HepG2 (cell line): ENCODE results near the gene BICDL2. TPM values are rescaled to one million over a fixed set of nuclear protein-coding genes. Genes with fewer than 3 reads are reported as not detected.

Experiments used
- EEA1 ChIP-seq: sonication (generic); formaldehyde crosslinking; IDR thresholded peaks from 2 replicates; pipeline ENCODE4 v1.5.1; 2020; ENCODE audit warnings: mild to moderate bottlenecking, missing genetic modification reagents, borderline replicate concordance
- FLYWCH1 ChIP-seq: sonication (generic); formaldehyde crosslinking; IDR thresholded peaks from 2 replicates; pipeline ENCODE4 v1.8.1; 2023; ENCODE audit warnings: mild to moderate bottlenecking, missing genetic modification reagents
- FOXM1 ChIP-seq: sonication (generic); formaldehyde crosslinking; IDR thresholded peaks from 2 replicates; pipeline ENCODE4 v1.5.0; 2020; ENCODE audit warnings: missing genetic modification reagents
- ISX ChIP-seq: sonication (generic); formaldehyde crosslinking; conservative IDR thresholded peaks from 2 replicates; pipeline ENCODE4 v1.5.0; 2020; ENCODE audit warnings: missing genetic modification reagents
- JUNB ChIP-seq: sonication (generic); formaldehyde crosslinking; IDR thresholded peaks from 2 replicates; pipeline ENCODE4 v1.8.0; 2022; ENCODE audit warnings: missing genetic modification reagents, mild to moderate bottlenecking, borderline replicate concordance
- MAF1 ChIP-seq: sonication (generic); formaldehyde crosslinking; IDR thresholded peaks from 2 replicates; pipeline ENCODE4 v1.5.0; 2020; ENCODE audit warnings: missing genetic modification reagents, borderline replicate concordance
- NFE2L1 ChIP-seq: sonication (generic); formaldehyde crosslinking; IDR thresholded peaks from 2 replicates; pipeline ENCODE4 v1.4.0; 2020; ENCODE audit warnings: missing genetic modification reagents, mild to moderate bottlenecking, borderline replicate concordance
- RBAK ChIP-seq: sonication (generic); formaldehyde crosslinking; IDR thresholded peaks from 2 replicates; pipeline ENCODE4 v1.5.1; 2020; ENCODE audit warnings: mild to moderate bottlenecking, missing genetic modification reagents
- SCMH1 ChIP-seq: sonication (generic); formaldehyde crosslinking; IDR thresholded peaks from 2 replicates; pipeline ENCODE4 v1.9.0; 2021; ENCODE audit warnings: missing genetic modification reagents, mild to moderate bottlenecking, borderline replicate concordance
- SPEN ChIP-seq: sonication (generic); formaldehyde crosslinking; IDR thresholded peaks from 2 replicates; pipeline ENCODE4 v1.5.1; 2020; ENCODE audit warnings: low read depth, mild to moderate bottlenecking, missing genetic modification reagents
- TOE1 ChIP-seq: sonication (generic); formaldehyde crosslinking; IDR thresholded peaks from 2 replicates; pipeline ENCODE4 v1.4.0; 2020; ENCODE audit warnings: mild to moderate bottlenecking, missing genetic modification reagents
- TSC22D2 ChIP-seq: sonication (generic); formaldehyde crosslinking; IDR thresholded peaks from 2 replicates; pipeline ENCODE4 v1.5.1; 2020; ENCODE audit warnings: missing genetic modification reagents, mild to moderate bottlenecking, borderline replicate concordance
- XBP1 ChIP-seq: sonication (generic); formaldehyde crosslinking; IDR thresholded peaks from 2 replicates; pipeline ENCODE4 v1.5.0; 2020; ENCODE audit warnings: missing genetic modification reagents
- ZNF136 ChIP-seq: sonication (generic); formaldehyde crosslinking; IDR thresholded peaks from 2 replicates; pipeline ENCODE4 v1.8.1; 2022; ENCODE audit warnings: low read depth, mild to moderate bottlenecking, moderate library complexity, missing genetic modification reagents
- ZNF335 ChIP-seq: sonication (generic); formaldehyde crosslinking; IDR thresholded peaks from 2 replicates; pipeline ENCODE4 v1.4.0; 2020; ENCODE audit warnings: missing genetic modification reagents
- ZNF569 ChIP-seq: sonication (generic); formaldehyde crosslinking; IDR thresholded peaks from 2 replicates; pipeline ENCODE4 v1.5.0; 2020; ENCODE audit warnings: mild to moderate bottlenecking, missing genetic modification reagents, moderate library complexity, borderline replicate concordance
- ZNF572 ChIP-seq: sonication (generic); formaldehyde crosslinking; IDR thresholded peaks from 2 replicates; pipeline ENCODE4 v1.5.1; 2020; ENCODE audit warnings: mild to moderate bottlenecking, missing genetic modification reagents
- ZNF790 ChIP-seq: sonication (generic); formaldehyde crosslinking; IDR thresholded peaks from 2 replicates; pipeline ENCODE4 v1.8.0; 2022; ENCODE audit warnings: missing genetic modification reagents, mild to moderate bottlenecking, borderline replicate concordance
- polyA plus RNA-seq, 8 experiments: library from polyadenylated mRNA; depleted of rRNA in 3 of 8; stranded (reverse) in 7 of 8; unstranded in 1 of 8; fragments of >200 nt; fragmentation: Illumina TruSeq in 4 of 8; extraction: Trizol in 4 of 8; gene quantifications; 2 replicates each; pipeline versions ENCODE4 v1.2.1 to v1.2.3, GENCODE V29; 2011 to 2016; ENCODE audit warnings: low read depth in 4 of 8, missing spikeins in 1 of 8, mixed read lengths in 1 of 8; ENCODE audit not compliant: insufficient read depth in 1 of 8
- total RNA-seq, 5 experiments: library from RNA; depleted of rRNA; stranded (reverse); fragments of >200 nt; fragmentation: Illumina TruSeq; extraction: Trizol; gene quantifications; 2 replicates each; pipeline ENCODE4 v1.2.3, GENCODE V29; 2016; ENCODE audit warnings: low read depth in 1 of 5
- TF ChIP-seq, protein P1 (sequence below): sonication (generic); formaldehyde crosslinking; IDR thresholded peaks from 2 replicates; pipeline ENCODE4 v1.9.0; 2021; ENCODE audit warnings: missing genetic modification reagents, borderline replicate concordance
- TF ChIP-seq, protein P2 (sequence below): sonication (generic); formaldehyde crosslinking; IDR thresholded peaks from 2 replicates; pipeline ENCODE4 v1.4.0; 2020; ENCODE audit warnings: mild to moderate bottlenecking, low read depth, missing genetic modification reagents
- TF ChIP-seq, protein P3 (sequence below): sonication (generic); formaldehyde crosslinking; conservative IDR thresholded peaks from 2 replicates; pipeline ENCODE4 v1.4.0; 2020; ENCODE audit warnings: missing genetic modification reagents
- TF ChIP-seq, protein P4 (sequence below): sonication (generic); formaldehyde crosslinking; IDR thresholded peaks from 2 replicates; pipeline ENCODE4 v1.5.0; 2020; ENCODE audit warnings: missing genetic modification reagents

The BICDL2 gene
- total and polyA plus RNA-seq, 2 of the 13 experiments (the other 11 are each of a cell fraction or from before 2014, with no cell fraction given), result 0.12 TPM; not detected in 1

DNA sequence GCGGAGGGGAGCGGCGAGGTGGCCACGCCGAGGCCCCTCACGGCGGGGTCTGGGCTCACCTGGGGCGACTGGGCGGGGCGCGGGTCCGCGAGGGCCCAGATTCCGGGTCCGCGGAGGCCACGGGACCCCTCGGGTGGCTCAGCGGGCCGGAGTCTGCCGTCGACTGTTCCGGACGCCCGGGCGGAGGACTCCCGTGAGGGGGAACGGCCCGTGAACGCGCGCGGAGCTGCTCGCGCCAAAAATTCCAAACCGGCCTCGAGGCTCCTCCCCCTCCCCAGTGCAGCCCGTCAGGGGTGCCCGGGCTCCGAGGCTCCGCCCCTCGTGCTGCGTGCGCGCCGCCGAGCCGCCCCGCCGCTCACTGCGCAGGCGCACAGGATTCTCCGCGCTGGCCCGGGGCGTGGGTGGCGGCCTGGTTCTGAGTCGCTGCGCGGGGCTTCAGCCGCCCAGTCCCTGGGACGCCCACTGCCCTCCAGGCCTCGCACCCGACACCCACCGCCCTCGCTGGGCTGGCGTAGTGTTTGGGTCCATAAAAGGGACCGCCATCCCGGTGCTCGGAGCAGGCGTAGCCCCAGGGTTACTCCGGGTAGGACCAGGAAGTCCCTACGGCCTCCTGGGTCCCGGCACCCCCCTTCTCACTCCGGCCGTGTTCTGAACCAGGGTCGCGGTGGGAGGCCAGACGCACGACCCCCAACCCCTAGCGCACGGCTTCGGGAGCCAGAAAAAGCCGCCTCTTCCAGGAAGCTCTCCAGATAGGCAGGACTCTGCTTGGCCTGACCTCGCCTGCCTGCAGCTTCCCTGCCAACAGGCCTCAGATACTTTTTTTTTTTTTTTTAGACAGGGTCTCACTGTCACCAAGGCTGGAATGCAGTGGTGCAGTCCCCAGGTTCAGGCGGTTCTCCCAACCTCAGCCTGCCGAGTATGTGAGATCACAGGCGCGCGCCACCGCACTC, 56.2 kb downstream of the BICDL2 start, which contains the start of gene PKMYT1 (continued):
- TF ChIP-seq, protein P1, sequence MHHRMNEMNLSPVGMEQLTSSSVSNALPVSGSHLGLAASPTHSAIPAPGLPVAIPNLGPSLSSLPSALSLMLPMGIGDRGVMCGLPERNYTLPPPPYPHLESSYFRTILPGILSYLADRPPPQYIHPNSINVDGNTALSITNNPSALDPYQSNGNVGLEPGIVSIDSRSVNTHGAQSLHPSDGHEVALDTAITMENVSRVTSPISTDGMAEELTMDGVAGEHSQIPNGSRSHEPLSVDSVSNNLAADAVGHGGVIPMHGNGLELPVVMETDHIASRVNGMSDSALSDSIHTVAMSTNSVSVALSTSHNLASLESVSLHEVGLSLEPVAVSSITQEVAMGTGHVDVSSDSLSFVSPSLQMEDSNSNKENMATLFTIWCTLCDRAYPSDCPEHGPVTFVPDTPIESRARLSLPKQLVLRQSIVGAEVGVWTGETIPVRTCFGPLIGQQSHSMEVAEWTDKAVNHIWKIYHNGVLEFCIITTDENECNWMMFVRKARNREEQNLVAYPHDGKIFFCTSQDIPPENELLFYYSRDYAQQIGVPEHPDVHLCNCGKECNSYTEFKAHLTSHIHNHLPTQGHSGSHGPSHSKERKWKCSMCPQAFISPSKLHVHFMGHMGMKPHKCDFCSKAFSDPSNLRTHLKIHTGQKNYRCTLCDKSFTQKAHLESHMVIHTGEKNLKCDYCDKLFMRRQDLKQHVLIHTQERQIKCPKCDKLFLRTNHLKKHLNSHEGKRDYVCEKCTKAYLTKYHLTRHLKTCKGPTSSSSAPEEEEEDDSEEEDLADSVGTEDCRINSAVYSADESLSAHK, result no peak
- no peak for TF ChIP-seq XBP1 (CRISPR knock-in tag)
- TF ChIP-seq RBAK (CRISPR knock-in tag), result no peak
- TF ChIP-seq EEA1, result peak; percentile 58; the same call in 1 of the 2 replicates
- TF ChIP-seq ZNF136 (CRISPR knock-in tag), result no peak
- 0 out of 2 replicates have a peak, but pooled peaks have one; percentile 29 for TF ChIP-seq NFE2L1 (CRISPR knock-in tag)
- no peak for TF ChIP-seq TSC22D2 (CRISPR knock-in tag)
- TF ChIP-seq MAF1, result 0 out of 2 replicates have a peak, but pooled peaks have one; percentile 35
- TF ChIP-seq SCMH1, result no peak
- TF ChIP-seq ZNF790 (CRISPR knock-in tag), result peak; percentile 39; the same call in 1 of the 2 replicates
- TF ChIP-seq SPEN (CRISPR knock-in tag), result peak; percentile 74
- no peak for TF ChIP-seq ZNF569
- TF ChIP-seq, protein P2, sequence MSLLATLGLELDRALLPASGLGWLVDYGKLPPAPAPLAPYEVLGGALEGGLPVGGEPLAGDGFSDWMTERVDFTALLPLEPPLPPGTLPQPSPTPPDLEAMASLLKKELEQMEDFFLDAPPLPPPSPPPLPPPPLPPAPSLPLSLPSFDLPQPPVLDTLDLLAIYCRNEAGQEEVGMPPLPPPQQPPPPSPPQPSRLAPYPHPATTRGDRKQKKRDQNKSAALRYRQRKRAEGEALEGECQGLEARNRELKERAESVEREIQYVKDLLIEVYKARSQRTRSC (CRISPR knock-in tag), result no peak
- no peak; the same call in 1 of the 2 replicates for TF ChIP-seq ISX (CRISPR knock-in tag)
- TF ChIP-seq, protein P3, sequence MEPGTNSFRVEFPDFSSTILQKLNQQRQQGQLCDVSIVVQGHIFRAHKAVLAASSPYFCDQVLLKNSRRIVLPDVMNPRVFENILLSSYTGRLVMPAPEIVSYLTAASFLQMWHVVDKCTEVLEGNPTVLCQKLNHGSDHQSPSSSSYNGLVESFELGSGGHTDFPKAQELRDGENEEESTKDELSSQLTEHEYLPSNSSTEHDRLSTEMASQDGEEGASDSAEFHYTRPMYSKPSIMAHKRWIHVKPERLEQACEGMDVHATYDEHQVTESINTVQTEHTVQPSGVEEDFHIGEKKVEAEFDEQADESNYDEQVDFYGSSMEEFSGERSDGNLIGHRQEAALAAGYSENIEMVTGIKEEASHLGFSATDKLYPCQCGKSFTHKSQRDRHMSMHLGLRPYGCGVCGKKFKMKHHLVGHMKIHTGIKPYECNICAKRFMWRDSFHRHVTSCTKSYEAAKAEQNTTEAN (CRISPR knock-in tag), result no peak; the same call in 1 of the 2 replicates
- TF ChIP-seq JUNB (CRISPR knock-in tag), result no peak
- peak; percentile 35; the same call in 1 of the 2 replicates for TF ChIP-seq ZNF335 (CRISPR knock-in tag)
- TF ChIP-seq FOXM1 (CRISPR knock-in tag), result no peak
- TF ChIP-seq TOE1 (CRISPR knock-in tag), result no peak
- TF ChIP-seq, protein P4, sequence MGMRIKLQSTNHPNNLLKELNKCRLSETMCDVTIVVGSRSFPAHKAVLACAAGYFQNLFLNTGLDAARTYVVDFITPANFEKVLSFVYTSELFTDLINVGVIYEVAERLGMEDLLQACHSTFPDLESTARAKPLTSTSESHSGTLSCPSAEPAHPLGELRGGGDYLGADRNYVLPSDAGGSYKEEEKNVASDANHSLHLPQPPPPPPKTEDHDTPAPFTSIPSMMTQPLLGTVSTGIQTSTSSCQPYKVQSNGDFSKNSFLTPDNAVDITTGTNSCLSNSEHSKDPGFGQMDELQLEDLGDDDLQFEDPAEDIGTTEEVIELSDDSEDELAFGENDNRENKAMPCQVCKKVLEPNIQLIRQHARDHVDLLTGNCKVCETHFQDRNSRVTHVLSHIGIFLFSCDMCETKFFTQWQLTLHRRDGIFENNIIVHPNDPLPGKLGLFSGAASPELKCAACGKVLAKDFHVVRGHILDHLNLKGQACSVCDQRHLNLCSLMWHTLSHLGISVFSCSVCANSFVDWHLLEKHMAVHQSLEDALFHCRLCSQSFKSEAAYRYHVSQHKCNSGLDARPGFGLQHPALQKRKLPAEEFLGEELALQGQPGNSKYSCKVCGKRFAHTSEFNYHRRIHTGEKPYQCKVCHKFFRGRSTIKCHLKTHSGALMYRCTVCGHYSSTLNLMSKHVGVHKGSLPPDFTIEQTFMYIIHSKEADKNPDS (CRISPR knock-in tag), result 0 out of 2 replicates have a peak, but pooled peaks have one; percentile 26
- TF ChIP-seq ZNF572 (CRISPR knock-in tag), result 0 out of 2 replicates have a peak, but pooled peaks have one; percentile 1
- no peak for TF ChIP-seq FLYWCH1 (CRISPR knock-in tag)
